ENCODE measurements around the gene SMCHD1. TPM values are rescaled to one million over a fixed set of nuclear protein-coding genes. Genes with fewer than 3 reads are reported as not detected.
"Not testable (repeated sequence)": the region's sequence is repeated elsewhere in the genome, so short reads cannot be mapped to it uniquely, and the experiment has no call there.

SMCHD1 gene
- total and polyA plus RNA-seq, 2 donors = 20.7 to 349 TPM

- no peak for DNase-seq (ENCODE audit: extremely low spot score)
- Histone ChIP-seq H3K4me1 (ENCODE audit: insufficient read depth) (no peaks in the 10 kb centered on the region), H3K4me3 (ENCODE audit: low read depth, low read length) (no peak overlapping the region), H3K27ac (ENCODE audit: low read depth) (no peak overlapping the region), H3K36me3 (ENCODE audit: insufficient read depth) (no peaks in the 10 kb centered on the region)
- WGBS = 98% methylated on average over 2 of the region's 2 CpGs
These were observed 168.4 kb downstream of the SMCHD1 start for GRCh38 chr18:2823966-2824365.

- Histone ChIP-seq H3K27ac (ENCODE audit: low read depth) (no peak overlapping the region), H3K36me3 (ENCODE audit: insufficient read depth) (no peaks in the 10 kb centered on the region), H3K4me3 (ENCODE audit: low read depth, low read length) (no peak overlapping the region), H3K4me1 (ENCODE audit: insufficient read depth) (no peaks in the 10 kb centered on the region)
- no peak for DNase-seq (ENCODE audit: extremely low spot score)
- 82% methylated on average over 5 of the region's 5 CpGs for WGBS
These were observed 169.3 kb downstream of the SMCHD1 start for GRCh38 chr18:2824865-2825264.

GRCh38 chr18:2825613-2826175, 170.2 kb downstream of the SMCHD1 start:
- no peaks in the 10 kb centered on the region for H3K36me3 ChIP-seq (ENCODE audit: insufficient read depth)
- no peak overlapping the region for H3K27ac ChIP-seq (ENCODE audit: low read depth)
- no peaks in the 10 kb centered on the region for H3K4me1 ChIP-seq (ENCODE audit: insufficient read depth)
- DNase-seq (ENCODE audit: extremely low spot score) = no peak
- H3K4me3 ChIP-seq (ENCODE audit: low read depth, low read length) = no peak overlapping the region
- WGBS = 54% methylated on average over 3 of the region's 3 CpGs

- no peak for DNase-seq (ENCODE audit: extremely low spot score)
- H3K27ac ChIP-seq (ENCODE audit: low read depth) = no peak overlapping the region
- 19% methylated on average over 10 of the region's 10 CpGs for WGBS
These were observed 171.1 kb downstream of the SMCHD1 start for GRCh38 chr18:2826581-2826980.

DNA sequence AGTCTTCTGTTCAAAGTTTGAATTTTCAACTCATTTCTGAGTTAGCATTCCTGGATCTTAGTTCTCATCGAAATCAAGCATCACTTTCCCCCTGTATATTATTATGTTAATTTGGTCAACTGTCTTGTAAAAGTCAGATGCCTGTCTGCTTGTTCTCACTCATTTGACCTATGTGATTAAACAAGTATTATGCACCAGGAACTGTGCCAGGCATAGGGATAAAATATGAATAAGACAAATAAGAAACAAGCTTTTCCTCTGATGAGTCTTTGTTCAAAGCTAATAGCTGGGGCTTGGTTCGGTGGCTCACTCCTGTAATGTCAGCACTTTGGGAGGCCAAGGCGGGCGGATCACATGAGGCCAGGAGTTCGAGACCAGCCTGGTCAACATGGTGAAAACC, 171.5 kb downstream of the SMCHD1 start:
- no peak for DNase-seq (ENCODE audit: extremely low spot score)
- no peaks in the 10 kb centered on the region for H3K36me3 ChIP-seq (ENCODE audit: insufficient read depth)
- no peak overlapping the region for H3K27ac ChIP-seq (ENCODE audit: low read depth)
- no peak overlapping the region for H3K4me3 ChIP-seq (ENCODE audit: low read depth, low read length)
- H3K4me1 ChIP-seq (ENCODE audit: insufficient read depth) = no peaks in the 10 kb centered on the region
- WGBS = 31% methylated on average over 5 of the region's 5 CpGs

More at GRCh38 chr18:2826581-2826980, 171.1 kb downstream of the SMCHD1 start:
- Histone ChIP-seq H3K4me1 (ENCODE audit: insufficient read depth) (no peaks in the 10 kb centered on the region), H3K36me3 (ENCODE audit: insufficient read depth) (no peaks in the 10 kb centered on the region), H3K4me3 (ENCODE audit: low read depth, low read length) (no peak overlapping the region)

DNA sequence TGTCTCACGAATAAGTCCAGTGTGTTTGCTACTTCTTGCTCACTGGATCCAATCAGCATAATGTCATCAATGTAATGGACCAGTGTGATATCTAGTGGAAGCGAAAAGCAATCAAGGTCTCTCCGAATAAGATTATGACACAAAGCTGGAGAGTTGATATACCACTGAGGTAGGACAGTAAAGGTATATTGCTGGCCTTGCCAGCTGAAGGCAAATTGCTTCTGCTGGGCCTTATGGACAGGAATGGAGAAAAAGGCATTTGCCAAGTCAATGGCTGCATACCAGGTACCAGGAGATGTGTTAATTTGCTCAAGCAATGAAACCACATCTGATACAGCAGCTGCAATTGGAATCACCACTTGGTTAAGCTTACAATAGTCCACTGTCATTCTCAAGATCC, 180.6 kb downstream of the SMCHD1 start:
- not testable (repeated sequence) for H3K27ac ChIP-seq (ENCODE audit: low read depth); H3K36me3 ChIP-seq (ENCODE audit: insufficient read depth); DNase-seq (ENCODE audit: extremely low spot score); H3K4me1 ChIP-seq (ENCODE audit: insufficient read depth); H3K4me3 ChIP-seq (ENCODE audit: low read depth, low read length)
- 96% methylated on average over 3 of the region's 3 CpGs for WGBS

GRCh38 chr18:2837290-2837689, 181.8 kb downstream of the SMCHD1 start:
- not testable (repeated sequence) for H3K4me3 ChIP-seq (ENCODE audit: low read depth, low read length); H3K36me3 ChIP-seq (ENCODE audit: insufficient read depth); DNase-seq (ENCODE audit: extremely low spot score); H3K4me1 ChIP-seq (ENCODE audit: insufficient read depth); H3K27ac ChIP-seq (ENCODE audit: low read depth)

DNA sequence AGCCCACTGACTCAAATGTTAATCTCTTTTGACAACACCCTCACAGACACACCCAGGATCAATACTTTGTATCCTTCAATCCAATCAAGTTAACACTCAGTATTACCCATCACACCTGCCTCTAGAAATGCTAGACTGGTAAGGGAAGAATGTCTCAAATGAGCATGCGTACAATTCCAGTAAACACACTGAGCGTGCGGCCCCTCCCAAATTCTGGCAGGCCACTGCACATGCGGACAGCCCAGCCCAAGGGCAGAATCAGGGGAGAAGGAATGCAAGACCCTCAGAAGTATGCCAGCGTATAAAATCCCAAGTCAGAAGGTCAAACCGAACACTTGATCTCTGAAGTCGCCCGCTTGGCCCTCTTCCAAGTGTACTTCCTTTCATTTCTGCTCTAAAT, 183.7 kb downstream of the SMCHD1 start:
- WGBS = 75% methylated on average over 8 of the region's 8 CpGs
- DNase-seq (ENCODE audit: extremely low spot score) = no peak

GRCh38 chr18:2840521-2840920, 185.0 kb downstream of the SMCHD1 start:
- H3K36me3 ChIP-seq (ENCODE audit: insufficient read depth) = no peaks in the 10 kb centered on the region
- DNase-seq (ENCODE audit: extremely low spot score) = no peak
- H3K27ac ChIP-seq (ENCODE audit: low read depth) = no peak overlapping the region
- no peak overlapping the region for H3K4me3 ChIP-seq (ENCODE audit: low read depth, low read length)
- WGBS = 89% methylated on average over 1 of the region's 1 CpG
- no peaks in the 10 kb centered on the region for H3K4me1 ChIP-seq (ENCODE audit: insufficient read depth)

More for the DNA sequence above, 183.7 kb downstream of the SMCHD1 start:
- Histone ChIP-seq H3K27ac (ENCODE audit: low read depth) (no peak overlapping the region), H3K4me3 (ENCODE audit: low read depth, low read length) (no peak overlapping the region), H3K36me3 (ENCODE audit: insufficient read depth) (no peaks in the 10 kb centered on the region), H3K4me1 (ENCODE audit: insufficient read depth) (no peaks in the 10 kb centered on the region)

GRCh38 chr18:2843146-2843545, 187.6 kb downstream of the SMCHD1 start:
- 89% methylated on average over 6 of the region's 6 CpGs for WGBS
- H3K36me3 ChIP-seq (ENCODE audit: insufficient read depth) = no peaks in the 10 kb centered on the region
- H3K27ac ChIP-seq (ENCODE audit: low read depth) = no peak overlapping the region
- no peak for DNase-seq (ENCODE audit: extremely low spot score)
- no peaks in the 10 kb centered on the region for H3K4me1 ChIP-seq (ENCODE audit: insufficient read depth)
- no peak overlapping the region for H3K4me3 ChIP-seq (ENCODE audit: low read depth, low read length)

- Histone ChIP-seq H3K27ac (ENCODE audit: low read depth) (no peak overlapping the region), H3K4me1 (ENCODE audit: insufficient read depth) (no peaks in the 10 kb centered on the region), H3K36me3 (ENCODE audit: insufficient read depth) (no peaks in the 10 kb centered on the region), H3K4me3 (ENCODE audit: low read depth, low read length) (no peak overlapping the region)
- WGBS = 86% methylated on average over 4 of the region's 4 CpGs
- DNase-seq (ENCODE audit: extremely low spot score) = no peak
These were observed 189.6 kb downstream of the SMCHD1 start for GRCh38 chr18:2845172-2845571.

DNA sequence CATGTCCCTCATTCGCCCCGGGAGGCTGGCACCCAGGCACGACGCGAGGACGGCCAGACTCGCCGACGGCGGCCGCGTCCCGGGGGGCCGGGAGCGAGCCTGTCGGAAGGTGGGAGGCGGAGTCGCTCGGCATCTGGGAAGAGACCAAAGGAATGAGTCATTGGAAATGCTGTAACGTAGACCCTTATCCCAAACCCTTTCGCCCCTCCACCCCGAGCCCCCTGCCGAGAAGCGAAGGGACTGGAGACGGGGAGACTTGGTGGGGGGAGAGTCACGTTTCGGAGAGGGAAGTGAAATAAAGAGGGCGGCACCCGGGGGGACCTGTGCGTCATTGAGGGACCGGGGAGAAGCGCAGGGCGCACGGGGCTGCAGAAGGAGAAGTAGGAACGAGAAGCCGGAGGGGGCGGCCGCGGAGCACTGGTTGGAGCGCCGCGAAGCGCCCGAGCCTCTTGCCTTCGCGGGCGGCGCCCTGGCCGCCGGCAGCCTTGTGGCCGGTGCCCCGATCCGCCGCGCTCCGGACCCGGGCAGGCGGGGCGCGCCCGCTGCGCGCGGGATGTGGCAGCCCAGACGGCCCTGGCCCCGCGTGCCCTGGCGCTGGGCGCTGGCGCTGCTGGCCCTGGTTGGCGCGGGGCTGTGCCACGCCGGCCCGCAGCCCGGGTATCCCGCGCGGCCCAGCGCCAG, 191.2 kb downstream of the SMCHD1 start, which contains the start of gene EMILIN2:
EMILIN2 (plus strand) TSS at position 371 of the 681 bp plus-strand sequence; CDS start at position 554, 183 bp downstream.
- H3K4me3 ChIP-seq (ENCODE audit: low read depth, low read length) = peak within 1 kb of the TSS; percentile 52
- WGBS = under 1% methylated on average over 80 of the region's 80 CpGs
- no peak within 1 kb of the TSS for H3K27ac ChIP-seq (ENCODE audit: low read depth)
- no peaks in the 10 kb centered on the region for H3K4me1 ChIP-seq (ENCODE audit: insufficient read depth)
- H3K36me3 ChIP-seq (ENCODE audit: insufficient read depth) = no peaks in the 10 kb centered on the region
- DNase-seq (ENCODE audit: extremely low spot score) = no peak

DNA sequence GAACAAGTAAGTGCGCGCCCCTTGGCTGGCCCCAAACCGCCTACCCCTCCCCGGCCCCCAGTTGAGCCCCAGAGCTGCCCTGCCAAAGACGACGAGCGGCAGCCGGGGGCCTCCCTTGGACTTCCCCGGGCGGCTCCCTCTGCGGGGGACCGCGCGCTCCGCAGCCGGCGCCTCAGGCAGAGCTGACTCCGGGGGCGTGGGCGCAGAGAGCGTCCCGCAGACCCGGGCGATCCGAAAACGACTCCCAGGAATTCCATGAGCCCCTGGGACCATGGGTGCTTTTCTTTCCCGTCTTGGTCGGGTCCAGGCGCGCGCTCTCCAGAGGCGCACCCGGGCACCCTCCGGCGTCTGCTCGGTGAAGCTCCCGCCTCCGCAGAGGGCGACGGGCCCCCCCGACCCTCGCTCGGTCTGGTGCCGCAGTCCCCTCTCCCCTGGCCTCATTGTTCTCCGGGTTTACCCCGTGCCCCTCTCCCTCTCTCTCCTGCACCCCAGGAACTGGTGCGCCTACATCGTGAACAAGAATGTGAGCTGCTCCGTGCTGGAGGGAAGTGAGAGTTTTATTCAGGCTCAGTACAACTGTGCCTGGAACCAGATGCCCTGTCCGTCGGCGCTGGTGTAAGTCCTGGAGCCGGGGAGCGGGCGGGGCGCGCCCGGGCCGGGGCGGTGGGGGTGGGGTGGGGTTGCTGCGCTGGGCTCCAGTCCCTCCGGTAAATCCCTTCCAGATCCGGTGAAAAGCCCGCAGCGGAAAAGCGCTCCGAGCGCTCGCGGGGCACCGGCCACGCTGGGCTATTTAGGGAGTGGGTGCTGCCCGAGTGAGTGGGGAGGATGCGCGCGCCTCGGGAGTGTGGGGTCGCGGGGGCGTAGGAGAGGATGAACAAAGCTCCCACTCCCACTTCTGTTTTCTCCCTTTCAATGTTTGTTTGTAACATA, 192.1 kb downstream of the SMCHD1 start:
- Histone ChIP-seq H3K27ac (ENCODE audit: low read depth) (no peak overlapping the region), H3K4me3 (ENCODE audit: low read depth, low read length) (peak overlapping the region; percentile 52), H3K36me3 (ENCODE audit: insufficient read depth) (no peaks in the 10 kb centered on the region), H3K4me1 (ENCODE audit: insufficient read depth) (no peaks in the 10 kb centered on the region)
- WGBS = under 1% methylated on average over 80 of the region's 80 CpGs
- no peak for DNase-seq (ENCODE audit: extremely low spot score)
